Measurements from ENCODE around the gene CR1L.

GRCh38 chr1:207702317-207702716 lies 57.4 kb downstream of the CR1L start:
- TF ChIP-seq ZNF274 (IDR thresholded peaks at IDR 0.05; ENCODE audit: low read depth, low read length) (no peak), YY1 (IDR thresholded peaks at IDR 0.05; ENCODE audit: insufficient read depth, insufficient read length) (no peak), SUZ12 (IDR thresholded peaks at IDR 0.05; ENCODE audit: extremely low read depth, insufficient read depth, insufficient read length) (no peak)
